Stimulated activated naive CD4-positive, alpha-beta T cell treated with Interleukin-2 at 50 U/mL for 16 hours (primary cell): ENCODE measurements around the gene TRPM5.

ENCODE experiments used
- DNase-seq: peaks from one replicate; lab custom pipeline; 2025; lab: John Stamatoyannopoulos, UW

TRPM5 gene

DNA sequence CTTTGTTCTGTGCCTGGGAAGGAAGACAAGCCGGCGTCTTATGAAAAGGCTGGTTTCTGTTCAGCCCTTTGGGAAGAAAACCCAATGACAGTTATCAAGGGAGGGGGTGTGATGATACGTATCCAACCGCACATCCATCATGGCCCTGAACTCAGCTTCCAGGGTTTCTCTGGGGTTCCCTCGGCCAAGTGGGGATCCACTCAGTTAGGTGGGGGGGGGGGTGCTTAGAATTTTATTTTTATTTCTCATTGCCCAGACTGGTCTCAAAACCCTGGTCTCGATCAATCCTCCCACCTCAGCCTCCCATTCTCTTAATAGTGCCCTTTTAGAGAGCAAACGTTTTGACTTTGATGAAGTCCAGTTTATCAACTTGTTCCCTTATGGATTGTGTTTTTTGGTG lies 26.2 kb upstream of the TRPM5 start:
- DNase-seq = no peak

GRCh38 chr11:2468363-2469235 lies 24.3 kb upstream of the TRPM5 start:
- DNase-seq = no peak

DNA sequence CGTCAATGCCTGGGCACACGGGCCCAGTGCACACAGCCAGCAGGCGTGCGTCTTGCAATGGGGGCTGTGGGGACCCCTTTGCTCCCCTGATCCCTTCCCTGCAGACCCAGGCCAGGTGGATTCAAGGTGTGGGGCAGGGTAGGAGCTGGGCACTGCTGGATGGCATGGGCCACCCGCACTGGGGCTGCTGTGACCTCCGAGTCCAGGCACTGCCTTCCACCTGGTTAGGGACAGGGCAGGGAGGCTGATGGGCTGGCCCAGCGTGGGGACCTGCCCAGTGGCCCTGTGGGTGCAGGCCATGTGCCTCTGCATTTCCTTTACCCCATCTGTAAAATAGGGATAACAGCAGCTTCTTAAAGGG lies 23.4 kb upstream of the TRPM5 start:
- no peak for DNase-seq

DNA sequence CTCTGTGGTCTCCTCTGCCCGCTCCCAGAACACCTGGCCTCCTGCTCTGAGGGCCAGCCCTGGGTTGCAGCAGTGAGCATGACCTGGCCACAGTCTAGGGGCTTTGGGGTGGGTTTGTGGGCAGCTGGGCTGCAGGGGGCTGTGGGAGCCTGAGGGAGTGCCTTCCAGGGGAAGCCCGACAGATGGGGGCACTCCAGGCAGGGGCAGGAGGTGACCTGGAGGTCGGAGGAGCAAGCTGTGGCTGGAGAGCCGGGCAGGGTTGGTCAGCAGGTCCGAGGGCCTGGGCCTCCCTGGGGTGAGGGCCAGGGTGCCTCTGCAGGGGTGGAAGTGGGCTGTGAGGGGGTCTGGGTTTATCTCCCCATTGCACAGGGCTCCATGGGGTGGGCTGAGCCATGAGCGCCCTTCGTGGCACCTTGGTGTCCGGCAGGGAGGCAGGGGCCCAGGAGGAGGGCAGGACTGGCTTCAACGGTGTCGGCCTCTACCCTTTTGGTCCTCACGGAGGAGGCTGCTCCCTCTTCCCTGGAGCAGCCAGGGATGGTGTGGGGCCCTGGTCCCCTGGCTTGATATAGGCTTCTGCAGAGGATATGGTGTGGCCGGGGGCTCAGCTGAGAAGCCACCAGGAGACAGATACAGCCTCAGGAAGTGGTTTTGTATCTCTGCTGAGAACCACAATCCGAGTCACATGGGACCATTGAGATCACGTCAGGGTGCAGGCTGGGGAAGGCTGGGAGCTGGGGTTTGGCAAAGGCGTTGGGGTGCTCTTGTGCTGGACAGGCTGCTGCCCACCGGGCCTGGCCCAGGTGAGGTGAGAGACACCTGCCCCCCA lies 22.8 kb upstream of the TRPM5 start:
- DNase-seq = no peak

GRCh38 chr11:2466069-2466801 lies 21.9 kb upstream of the TRPM5 start:
- DNase-seq = no peak

DNA sequence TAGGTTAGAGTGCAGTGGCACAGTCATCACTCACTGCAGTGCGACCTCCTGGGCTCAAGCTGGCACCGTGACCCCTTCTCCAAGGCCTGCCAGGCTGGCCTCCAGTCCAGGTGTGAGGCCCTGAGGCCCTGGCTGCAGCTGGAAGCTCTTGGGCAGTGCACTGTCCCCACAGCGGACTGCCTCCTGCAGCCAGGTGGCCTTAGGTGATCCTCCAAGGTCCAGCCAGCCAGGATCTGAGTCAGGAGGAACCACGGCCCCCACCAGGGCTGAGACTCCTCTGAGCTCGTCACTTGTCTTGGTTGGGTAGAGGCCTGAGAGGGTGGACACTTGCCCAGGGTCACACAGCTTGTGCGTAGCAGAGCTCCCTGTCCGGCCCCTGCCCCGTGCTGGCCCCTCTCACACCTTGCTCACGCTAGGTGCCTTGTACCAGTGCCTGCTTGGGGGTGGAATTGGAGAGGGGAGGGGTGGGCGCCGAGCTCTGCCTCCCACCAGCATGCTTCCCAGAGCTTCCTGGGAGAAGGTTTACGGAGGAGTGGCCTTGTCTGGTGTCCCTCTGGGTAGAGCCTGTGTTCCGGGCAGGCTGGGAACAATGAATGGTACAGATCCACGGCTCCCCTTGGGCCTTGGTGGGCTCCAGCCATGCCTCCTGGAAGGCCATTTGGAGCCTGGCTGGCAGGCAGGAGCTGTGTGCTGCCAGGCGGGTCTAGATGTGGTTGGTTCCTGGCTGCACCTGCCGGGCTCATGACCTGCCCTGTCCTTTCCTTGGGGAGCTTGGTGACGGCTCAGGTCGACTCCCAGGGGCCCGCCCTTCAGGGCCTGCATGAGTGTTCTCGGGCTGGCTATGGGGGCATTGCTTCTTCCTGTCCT lies 21.1 kb upstream of the TRPM5 start:
- DNase-seq = no peak

- no peak for DNase-seq
Measured at GRCh38 chr11:2464451-2465165, 20.3 kb upstream of the TRPM5 start.

DNA sequence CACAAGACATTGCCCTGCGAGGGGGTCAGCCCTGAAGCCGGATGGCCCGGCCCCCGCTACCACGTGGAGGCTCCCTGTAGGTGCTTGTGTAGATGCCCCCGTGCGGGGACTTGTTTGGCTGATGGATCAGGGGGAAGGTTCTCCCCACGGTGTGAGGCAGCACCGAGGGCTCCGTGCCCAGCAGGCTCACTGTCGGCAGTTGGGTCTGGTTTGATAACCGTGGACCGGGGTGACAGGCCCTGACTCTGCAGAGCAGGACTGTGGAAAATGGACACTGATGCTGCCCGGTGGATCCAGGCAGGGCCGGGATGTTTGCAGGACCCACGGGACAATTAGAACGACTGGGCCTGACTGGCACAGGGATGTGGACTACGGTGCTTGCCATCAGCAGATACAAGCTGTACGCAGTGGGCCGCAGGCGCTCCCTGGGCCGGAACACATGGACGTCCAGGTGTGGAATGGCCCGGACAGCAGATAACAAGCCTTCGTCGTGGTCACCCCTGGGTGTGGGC lies 19.5 kb upstream of the TRPM5 start:
- no peak for DNase-seq

DNA sequence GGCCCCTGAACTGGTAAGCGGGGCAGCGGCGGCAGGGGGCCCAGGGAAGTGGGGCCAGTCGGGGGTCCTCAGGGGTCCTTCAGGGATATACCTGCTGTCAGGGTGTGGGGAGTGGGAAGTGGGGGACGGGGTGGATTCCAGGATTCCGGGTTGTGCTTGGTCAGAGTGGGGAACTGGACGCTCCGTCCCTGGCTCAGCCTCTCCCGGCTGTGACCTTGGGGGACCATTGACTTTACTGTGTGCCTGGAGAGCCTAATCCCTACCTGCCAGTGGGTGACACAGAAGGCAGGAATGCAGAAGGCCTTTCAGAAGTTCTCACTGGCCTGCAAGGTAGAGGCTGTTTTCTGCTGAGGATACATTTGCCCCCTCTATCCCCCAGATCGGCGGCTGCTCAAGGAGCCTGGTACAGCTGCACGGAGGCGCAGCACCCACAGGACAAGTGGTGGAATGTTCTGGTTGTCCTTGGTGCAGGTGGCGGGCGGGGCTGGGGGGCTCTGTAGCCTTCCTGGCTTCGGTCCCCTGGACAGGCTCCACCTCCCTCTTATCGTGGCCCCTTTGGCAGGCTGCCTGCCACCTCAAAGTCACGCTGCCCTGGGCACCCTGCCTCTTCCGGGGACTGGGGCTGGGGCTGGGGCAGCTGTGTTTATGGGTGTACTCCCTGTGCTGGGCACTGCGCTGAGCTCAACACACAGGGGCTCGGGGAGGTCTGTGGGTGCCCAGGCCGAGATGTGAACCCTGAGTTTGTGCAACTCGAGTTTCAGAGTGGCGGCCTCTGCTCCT lies 18.9 kb upstream of the TRPM5 start:
- no peak for DNase-seq

DNA sequence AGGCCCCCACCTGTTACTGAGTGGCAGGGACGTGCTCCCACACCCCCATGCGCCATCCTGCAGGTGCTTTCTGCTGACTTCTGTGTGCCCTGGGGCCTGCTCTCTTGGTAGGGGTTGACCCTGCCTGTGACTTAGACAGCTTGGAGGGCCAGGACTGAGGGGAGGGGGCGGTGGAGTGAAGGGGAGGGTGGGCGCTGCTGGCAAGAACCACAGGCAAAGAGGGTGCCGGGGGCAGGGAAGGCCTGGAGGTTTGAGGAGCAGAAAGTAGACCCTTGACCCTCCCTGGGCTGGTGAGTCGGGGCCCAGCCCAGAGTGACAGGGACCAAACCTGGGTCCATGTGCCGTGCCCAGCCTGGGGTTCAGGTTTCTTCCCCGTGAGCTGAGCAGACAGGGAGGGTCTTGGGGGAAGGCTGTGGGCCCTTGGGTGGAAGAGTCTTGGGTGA lies 18.2 kb upstream of the TRPM5 start:
- DNase-seq = no peak

DNA sequence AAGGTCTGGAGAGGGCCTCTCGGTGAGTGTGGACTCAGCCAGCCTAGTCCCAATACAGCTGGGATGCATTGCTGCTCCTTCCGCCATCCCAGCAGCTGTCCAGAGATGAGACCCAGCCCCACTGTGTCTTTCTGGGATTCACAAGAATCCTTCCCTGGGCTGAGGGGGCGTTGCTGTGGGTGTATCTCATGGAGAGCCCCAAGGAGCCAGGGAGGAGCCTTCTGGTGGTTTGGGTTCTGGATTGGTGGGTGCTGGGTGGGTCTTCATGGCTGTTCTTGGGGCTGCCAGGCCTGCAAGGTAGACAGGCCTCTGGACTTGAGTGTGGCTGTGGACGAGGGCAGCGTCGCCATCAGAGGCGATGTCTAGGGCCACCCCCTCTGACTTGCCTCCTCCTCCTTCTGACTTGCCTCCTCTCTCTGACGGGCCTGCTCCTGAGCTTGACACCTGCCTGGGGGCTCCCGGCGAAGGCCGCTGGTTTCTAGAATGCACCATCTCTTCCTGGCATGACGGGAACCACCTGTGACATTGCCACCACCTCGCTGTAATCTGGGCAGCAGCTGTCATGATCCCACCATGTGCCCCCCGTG lies 17.7 kb upstream of the TRPM5 start:
- DNase-seq = no peak

DNA sequence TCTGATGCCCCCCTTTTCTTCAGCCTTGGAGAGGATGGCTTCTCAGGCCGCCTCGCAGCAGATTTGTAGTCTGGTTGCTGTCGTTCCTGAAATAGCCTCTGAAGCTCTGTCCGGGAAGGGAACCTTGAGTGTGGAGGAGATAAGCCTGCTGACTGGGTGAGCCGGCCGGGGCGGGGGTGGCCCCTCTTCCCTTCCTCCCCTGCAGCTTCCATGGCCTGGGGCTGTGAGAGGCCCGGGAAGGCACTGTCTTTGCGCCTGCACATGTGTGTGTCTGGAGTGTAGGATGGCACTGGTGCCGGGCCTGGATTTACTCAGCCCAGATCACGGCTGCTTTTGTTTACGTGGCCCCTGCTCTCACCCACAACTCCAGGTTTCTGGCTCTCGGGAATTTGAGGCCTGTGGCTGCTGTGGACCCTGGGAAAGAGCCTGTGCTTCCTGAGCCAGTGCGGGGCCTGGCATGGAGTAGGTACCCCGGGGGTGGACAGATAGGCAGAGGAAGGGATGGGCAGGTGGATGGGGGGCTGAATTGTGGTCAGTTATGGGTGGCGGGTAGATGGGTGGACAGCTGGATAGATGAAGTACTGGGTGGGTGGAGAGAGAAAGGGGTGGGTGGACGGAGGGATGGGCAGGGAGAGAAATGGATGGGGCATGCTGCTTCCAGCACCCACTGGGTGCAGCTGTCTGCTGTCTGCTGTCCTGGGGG lies 17.1 kb upstream of the TRPM5 start:
- DNase-seq = no peak

DNA sequence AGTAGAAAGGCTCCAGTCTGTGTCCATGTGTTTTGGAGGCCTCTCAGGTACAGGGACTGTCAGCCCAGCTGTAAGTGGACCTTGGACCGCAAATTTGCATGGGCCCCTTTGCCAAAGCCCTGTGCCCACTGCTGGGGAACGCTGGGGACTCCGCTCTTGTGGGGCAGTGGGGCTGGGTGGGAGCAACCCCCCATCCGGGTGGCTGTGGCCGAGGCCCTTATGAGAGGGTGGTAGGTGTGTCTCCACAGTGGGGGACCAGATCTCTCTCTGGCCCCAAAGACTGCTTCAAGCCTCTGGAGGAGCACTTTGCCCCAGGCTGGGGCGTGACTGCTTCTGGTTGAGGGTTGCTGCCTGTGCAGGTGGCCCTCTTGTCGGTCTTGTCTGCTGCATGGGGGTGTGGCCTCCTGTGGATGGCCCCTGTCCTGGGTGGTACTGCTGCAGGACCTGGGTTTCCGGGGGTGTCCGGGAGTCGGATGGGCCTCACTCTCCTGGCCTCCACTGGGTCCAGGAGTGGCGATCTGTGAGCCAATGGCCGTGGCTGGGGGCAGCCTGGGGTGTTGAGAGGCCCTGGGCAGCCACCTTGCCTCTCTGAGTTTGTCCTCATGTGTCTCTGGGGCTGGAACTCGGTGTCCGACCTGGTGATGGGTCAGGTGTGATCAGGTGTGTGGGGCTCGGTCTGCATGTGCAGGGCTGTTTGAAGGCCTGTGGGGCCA lies 16.4 kb upstream of the TRPM5 start:
- no peak for DNase-seq

GRCh38 chr11:2459796-2460531 lies 15.7 kb upstream of the TRPM5 start:
- no peak for DNase-seq

DNA sequence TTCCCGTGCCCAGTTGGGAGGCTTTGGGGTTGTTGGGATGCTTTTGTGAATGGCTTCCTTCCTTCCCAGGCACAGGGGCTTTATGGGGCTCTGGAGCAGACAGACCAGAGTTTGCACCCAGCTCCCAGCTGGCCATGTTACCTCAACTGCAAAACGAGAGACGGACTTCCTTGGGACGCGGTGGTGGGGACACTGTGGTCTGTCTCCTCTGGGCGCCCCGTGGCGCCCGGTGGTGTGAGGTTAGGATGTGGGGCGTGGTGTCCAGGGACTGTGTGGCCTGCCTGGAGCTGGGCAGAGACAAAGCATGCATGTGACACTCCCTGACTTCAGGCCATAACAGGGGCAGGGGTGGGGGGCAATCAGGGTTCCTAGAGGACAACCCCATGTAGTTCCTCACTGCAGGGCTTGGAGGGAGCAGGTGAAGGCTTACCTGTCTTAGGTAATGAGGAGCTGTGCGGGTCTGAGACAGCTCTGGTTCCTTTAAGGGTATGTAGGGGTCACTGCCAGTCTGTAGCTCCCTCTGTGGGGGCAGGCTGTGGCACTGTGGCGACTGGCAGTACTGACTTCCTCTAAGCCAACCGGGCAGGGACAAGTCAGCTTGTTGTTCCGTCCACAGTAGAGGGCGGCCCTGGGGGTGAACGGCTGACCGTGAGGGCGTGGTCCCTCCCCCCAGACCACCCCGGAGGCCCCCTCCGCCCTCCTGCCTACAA lies 14.9 kb upstream of the TRPM5 start:
- DNase-seq = no peak

- no peak for DNase-seq
Measured at GRCh38 chr11:2458321-2458720, 14.0 kb upstream of the TRPM5 start.

GRCh38 chr11:2453436-2453835 lies 9.1 kb upstream of the TRPM5 start:
- no peak for DNase-seq
